IMR-90 (cell line): ENCODE results near the gene RNF224. TPM values are rescaled to one million over a fixed set of nuclear protein-coding genes. Genes with fewer than 3 reads are reported as not detected.

Source experiments
- ATAC-seq: fragments of 200-7000 bp; cut with Tn5 transposase; 2 replicates; pipeline ENCODE4 v1.9.1; 2020; ENCODE audit warnings: low read depth, mild to moderate bottlenecking, moderate library complexity
- BruUV-seq: library from RNA; stranded (reverse); fragments of 400-500 nt; replicated peaks from 2 replicates; lab custom pipeline; 2021; lab: Mats Ljungman, UMichigan
- CTCF ChIA-PET: fragments of 300-600 bp; formaldehyde crosslinking; extraction: SDS; loops from one replicate; lab custom pipeline; 2021; ENCODE audit warnings: antibody characterized with exemption; lab: Yijun Ruan, JAX
- POLR2A ChIA-PET: fragments of 300-600 bp; sonication (Branson Sonifier 250); formaldehyde crosslinking; loops from one replicate; lab custom pipeline; 2022; ENCODE audit warnings: antibody characterized with exemption; ENCODE audit not compliant: unreplicated experiment; lab: Charles Lee
- DNase-seq: peaks from one replicate; pipeline ENCODE4 v3.0.0; 2013
- H2AFZ ChIP-seq: replicated peaks from 2 replicates; pipeline ENCODE3; 2013; ENCODE audit warnings: low read length, mild to moderate bottlenecking; ENCODE audit not compliant: poor library complexity
- H2AK5ac ChIP-seq: 2 replicates; pipeline ENCODE4 v1.6.1; 2013; ENCODE audit warnings: low read depth, low read length, inconsistent platforms
- H2AK9ac ChIP-seq: replicated peaks from 2 replicates; pipeline ENCODE3; 2013; ENCODE audit warnings: mild to moderate bottlenecking, low read depth, low read length, moderate library complexity; ENCODE audit not compliant: poor library complexity
- H2BK120ac ChIP-seq: 2 replicates; pipeline ENCODE4 v1.6.1; 2013; ENCODE audit warnings: low read depth, low read length, inconsistent platforms
- H2BK15ac ChIP-seq: 3 replicates; pipeline ENCODE4 v1.6.1; 2013; ENCODE audit warnings: low read depth, low read length, inconsistent platforms
- H2BK20ac ChIP-seq: 2 replicates; pipeline ENCODE4 v1.6.1; 2013; ENCODE audit warnings: low read depth, mild to moderate bottlenecking, inconsistent platforms, low read length, moderate library complexity
- H2BK5ac ChIP-seq: 2 replicates; pipeline ENCODE4 v1.6.1; 2013; ENCODE audit warnings: mild to moderate bottlenecking, low read depth, low read length, inconsistent platforms; ENCODE audit not compliant: poor library complexity, severe bottlenecking
- H3K14ac ChIP-seq: replicated peaks from 2 replicates; pipeline ENCODE4 v1.6.1; 2013; ENCODE audit warnings: low read depth, low read length, inconsistent platforms
- H3K18ac ChIP-seq: 2 replicates; pipeline ENCODE4 v1.6.1; 2013; ENCODE audit warnings: low read depth, low read length, control low read depth
- H3K23ac ChIP-seq: 2 replicates; pipeline ENCODE4 v1.6.1; 2013; ENCODE audit warnings: low read depth, low read length, inconsistent platforms
- H3K27ac ChIP-seq: 2 replicates; pipeline ENCODE4 v1.5.1; 2013; ENCODE audit warnings: mild to moderate bottlenecking, control low read depth, low read length; ENCODE audit not compliant: insufficient read depth
- H3K27me3 ChIP-seq: 2 replicates; pipeline ENCODE4 v1.6.1; 2013; ENCODE audit warnings: low read length; ENCODE audit not compliant: control insufficient read depth, insufficient read depth
- H3K36me3 ChIP-seq: 2 replicates; pipeline ENCODE4 v1.6.1; 2013; ENCODE audit warnings: low read length, mixed read lengths; ENCODE audit not compliant: control insufficient read depth, insufficient read depth
- H3K4ac ChIP-seq: 2 replicates; pipeline ENCODE4 v1.6.1; 2013; ENCODE audit warnings: low read depth, low read length, inconsistent platforms
- H3K4me1 ChIP-seq: 2 replicates; pipeline ENCODE4 v1.6.1; 2013; ENCODE audit warnings: low read length, mixed read lengths; ENCODE audit not compliant: control insufficient read depth, insufficient read depth
- H3K4me2 ChIP-seq: 2 replicates; pipeline ENCODE4 v1.6.1; 2013; ENCODE audit warnings: low read depth, mild to moderate bottlenecking, control low read depth, low read length, moderate library complexity
- H3K4me3 ChIP-seq: 2 replicates; pipeline ENCODE4 v1.5.1; 2013; ENCODE audit warnings: low read depth, mild to moderate bottlenecking, control low read depth, low read length, moderate library complexity; ENCODE audit not compliant: insufficient read depth
- H3K56ac ChIP-seq: 2 replicates; pipeline ENCODE4 v1.6.1; 2013; ENCODE audit warnings: low read length, inconsistent platforms; ENCODE audit not compliant: insufficient read depth; ENCODE audit errors: extremely low read depth
- H3K79me1 ChIP-seq, 2 experiments: 2 replicates each; pipeline ENCODE4 v1.6.1; 2013; ENCODE audit warnings: low read length in 2 of 2, inconsistent platforms in 1 of 2, low read depth in 1 of 2
- H3K9ac ChIP-seq: 2 replicates; pipeline ENCODE4 v1.6.1; 2013; ENCODE audit warnings: low read depth, low read length, control low read depth
- H3K9me1 ChIP-seq: 2 replicates; pipeline ENCODE4 v1.6.1; 2013; ENCODE audit warnings: low read length, inconsistent platforms; ENCODE audit not compliant: insufficient read depth
- H3K9me3 ChIP-seq: 2 replicates; pipeline ENCODE4 v1.6.1; 2013; ENCODE audit warnings: low read length; ENCODE audit not compliant: control insufficient read depth, insufficient read depth
- H4K20me1 ChIP-seq: 2 replicates; pipeline ENCODE4 v1.6.1; 2013; ENCODE audit warnings: low read length, inconsistent platforms; ENCODE audit not compliant: insufficient read depth
- H4K5ac ChIP-seq: 2 replicates; pipeline ENCODE4 v1.6.1; 2013; ENCODE audit warnings: mild to moderate bottlenecking, low read depth, low read length, control low read depth
- H4K8ac ChIP-seq, 2 experiments: 2 replicates each; pipeline ENCODE4 v1.6.1; 2013; ENCODE audit warnings: low read depth in 2 of 2, low read length in 2 of 2, control low read depth in 1 of 2, inconsistent platforms in 1 of 2
- H4K91ac ChIP-seq: 2 replicates; pipeline ENCODE4 v1.6.1; 2013; ENCODE audit warnings: low read depth, low read length, inconsistent platforms; ENCODE audit not compliant: insufficient read depth
- BHLHE40 ChIP-seq: fragments of 150-350 bp; IDR thresholded peaks from 2 replicates; pipeline ENCODE4 v1.6.1; 2016; ENCODE audit warnings: mild to moderate bottlenecking, low read depth, low read length
- CEBPB ChIP-seq: IDR thresholded peaks from 2 replicates; pipeline ENCODE4 v1.6.1; 2012; ENCODE audit warnings: low read depth, low read length, improper control_type of control experiment
- CHD1 ChIP-seq: IDR thresholded peaks from 2 replicates; pipeline ENCODE4 v1.6.1; 2012; ENCODE audit warnings: low read depth, low read length, improper control_type of control experiment
- ELK1 ChIP-seq: fragments of 150-350 bp; IDR thresholded peaks from 2 replicates; pipeline ENCODE4 v1.6.1; 2016; ENCODE audit warnings: low read depth, mild to moderate bottlenecking, low read length, moderate library complexity, borderline replicate concordance
- FOS ChIP-seq: fragments of 150-350 bp; IDR thresholded peaks from 2 replicates; pipeline ENCODE4 v1.6.1; 2016; ENCODE audit warnings: low read depth, low read length
- MAFK ChIP-seq: IDR thresholded peaks from 2 replicates; pipeline ENCODE4 v1.6.1; 2012; ENCODE audit warnings: low read depth, low read length, improper control_type of control experiment
- MAZ ChIP-seq: IDR thresholded peaks from 2 replicates; pipeline ENCODE4 v1.6.1; 2012; ENCODE audit warnings: low read depth, mild to moderate bottlenecking, low read length, improper control_type of control experiment, moderate library complexity, borderline replicate concordance
- MXI1 ChIP-seq: IDR thresholded peaks from 2 replicates; pipeline ENCODE4 v1.6.1; 2012; ENCODE audit warnings: low read depth, mild to moderate bottlenecking, low read length, moderate library complexity, borderline replicate concordance
- NFE2L2 ChIP-seq: fragments of 150-350 bp; IDR thresholded peaks from 2 replicates; pipeline ENCODE4 v1.6.1; 2016; ENCODE audit warnings: low read depth, mild to moderate bottlenecking, low read length
- POLR2A ChIP-seq: IDR thresholded peaks from 2 replicates; pipeline ENCODE4 v1.6.1; 2012; ENCODE audit warnings: mild to moderate bottlenecking, low read depth, low read length
- RAD21 ChIP-seq: IDR thresholded peaks from 2 replicates; pipeline ENCODE4 v1.6.1; 2012; ENCODE audit warnings: low read length, improper control_type of control experiment
- RFX5 ChIP-seq: IDR thresholded peaks from 2 replicates; pipeline ENCODE4 v1.8.0; 2012; ENCODE audit warnings: low read depth, mild to moderate bottlenecking, low read length, moderate library complexity
- SMC3 ChIP-seq: fragments of 150-350 bp; IDR thresholded peaks from 2 replicates; pipeline ENCODE4 v1.6.1; 2016; ENCODE audit warnings: low read depth, mild to moderate bottlenecking, antibody characterized with exemption, low read length, moderate library complexity
- WGBS, 2 experiments: methylation state at CpG; one replicate each; pipeline versions ENCODE4 v1.1.5 to v1.1.7; 2013; ENCODE audit warnings: missing lambda C conversion rate in 2 of 2; ENCODE audit not compliant: insufficient read length in 1 of 2; ENCODE audit errors: extremely low coverage in 2 of 2; 5-methylcytosine and 5-hydroxymethylcytosine counted together
- dilution Hi-C: fragments of 300-500 bp; cut with HindIII; formaldehyde crosslinking; loops from one replicate; pipeline ENCODE4 v1.14.3; 2018; ENCODE audit warnings: low sequenced_read_pairs; ENCODE audit not compliant: unreplicated experiment
- in situ Hi-C: fragments of 300-500 bp; cut with MboI; formaldehyde crosslinking; loops from 3 replicates; pipeline ENCODE4 v1.14.3; 2019; ENCODE audit warnings: low sequenced_read_pairs, inconsistent platforms, mixed read lengths
- intact Hi-C: fragments of 100-400 bp; cut with micrococcal nuclease; formaldehyde crosslinking; loops from 2 replicates; pipeline ENCODE4 v1.10.0; 2022
- polyA plus RNA-seq, 3 experiments: library from polyadenylated mRNA; depleted of rRNA; stranded (reverse); fragments of >200 nt; gene quantifications; 2 replicates each; pipeline ENCODE4 v1.2.3, GENCODE V29; 2012; ENCODE audit warnings: low replicate concordance in 1 of 3
- total RNA-seq: library from RNA; depleted of rRNA; stranded (reverse); fragments of >200 nt; gene quantifications from 2 replicates; pipeline ENCODE4 v1.2.3, GENCODE V29; 2012
- TF ChIP-seq, protein P1 (sequence below): fragments of 150-350 bp; IDR thresholded peaks from 2 replicates; pipeline ENCODE4 v1.6.1; 2017; ENCODE audit warnings: mild to moderate bottlenecking, antibody characterized with exemption, low read length, low read depth
- TF ChIP-seq, protein P2 (sequence below): conservative IDR thresholded peaks from 2 replicates; pipeline ENCODE4 v1.5.1; 2012; ENCODE audit warnings: mild to moderate bottlenecking, low read depth, low read length, improper control_type of control experiment

Gene RNF224
- total and polyA plus RNA-seq, 2 of the 4 experiments (the other 2 are of a cell fraction): not detected

DNA sequence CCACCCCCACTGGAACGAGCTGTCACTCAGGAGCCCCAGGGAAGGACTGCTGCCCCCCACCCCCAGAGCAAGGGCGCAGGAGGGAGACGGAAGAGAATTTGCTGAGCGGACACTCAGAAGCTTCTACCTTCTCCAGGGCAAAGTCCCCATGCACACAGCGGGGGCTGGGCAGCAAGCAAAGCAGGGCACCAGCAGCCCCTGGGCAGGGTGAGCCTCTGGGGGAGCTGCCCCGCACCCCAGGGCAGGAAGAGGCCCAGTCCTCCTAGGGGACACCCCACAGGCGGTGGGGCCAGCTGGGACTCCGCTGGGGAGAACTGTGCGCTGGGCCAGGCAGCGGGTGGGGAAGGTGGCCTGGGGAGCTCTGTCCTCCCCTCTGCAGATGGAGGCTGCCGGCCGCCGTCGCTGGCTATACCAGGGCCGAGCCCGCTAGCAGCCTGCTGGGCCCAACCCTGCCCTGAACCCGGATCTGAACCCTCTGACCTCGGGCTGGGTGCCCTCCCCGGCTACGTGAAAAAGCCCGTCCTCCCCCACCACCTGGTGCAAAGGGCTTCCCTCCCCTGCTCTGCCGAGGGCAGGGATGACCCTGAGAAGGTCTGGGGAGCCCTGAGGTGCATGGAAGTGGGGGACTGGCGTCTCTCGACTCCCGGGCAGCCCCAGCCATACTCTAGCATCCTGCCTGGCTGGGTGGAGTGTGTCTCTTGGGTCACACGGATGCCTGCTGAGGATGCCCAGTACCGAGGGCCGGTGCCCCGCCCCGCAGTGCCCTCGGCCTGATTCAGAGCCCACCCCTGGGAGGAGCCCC is 2.8 kb downstream of the RNF224 start:
- ChIA-PET POLR2A (interaction anchor here (0.7 kb wide), 1 partner anchor 114 kb away, joined by 12 read pairs; no protein-coding TSS in a partner anchor), CTCF (no interaction called here)
- Histone ChIP-seq H3K79me1 (no peaks in the 10 kb centered on the region), H3K9me1 (no peaks in the 10 kb centered on the region), H3K18ac (no peak overlapping the region), H3K4me1 (peaks cover 2% of the 10 kb centered on the region; the same call in 1 of the 2 replicates), H3K27me3 (peaks cover 1% of the 10 kb centered on the region; the same call in 1 of the 2 replicates), H2AK9ac (no peak overlapping the region), H2AK5ac (no peak overlapping the region), H3K9me3 (no peaks in the 10 kb centered on the region), H3K14ac (no peak overlapping the region), H3K4me3 (no peak overlapping the region), H2BK20ac (no peak overlapping the region), H2BK120ac (no peak overlapping the region), H4K5ac (no peak overlapping the region), H3K27ac (no peak overlapping the region), H2BK5ac (no peak overlapping the region), H3K4me2 (no peak overlapping the region), H3K9ac (no peak overlapping the region), H3K36me3 (no peaks in the 10 kb centered on the region), H4K20me1 (no peaks in the 10 kb centered on the region), H4K8ac (no peak overlapping the region), H2AFZ (no peak overlapping the region), H3K4ac (no peak overlapping the region), H3K23ac (no peak overlapping the region), H3K56ac (no peak overlapping the region), H4K91ac (no peak overlapping the region), H2BK15ac (no peak overlapping the region)
- 61% methylated on average over 10 of the region's 31 CpGs; no CpG with 5 or more reads in 1 of the 2 experiments for WGBS, 2 experiments
- intact Hi-C loops: no loop called here
- in situ Hi-C loops: loop anchor here (5.0 kb wide), 1 partner anchor 108 kb away; no protein-coding TSS in a partner anchor
- dilution Hi-C loops: no loop called here
- DNase-seq (no peak), ATAC-seq (no peak)
- no TSS peak for BruUV-seq
- no peak for TF ChIP-seq RFX5
- TF ChIP-seq, protein P1, sequence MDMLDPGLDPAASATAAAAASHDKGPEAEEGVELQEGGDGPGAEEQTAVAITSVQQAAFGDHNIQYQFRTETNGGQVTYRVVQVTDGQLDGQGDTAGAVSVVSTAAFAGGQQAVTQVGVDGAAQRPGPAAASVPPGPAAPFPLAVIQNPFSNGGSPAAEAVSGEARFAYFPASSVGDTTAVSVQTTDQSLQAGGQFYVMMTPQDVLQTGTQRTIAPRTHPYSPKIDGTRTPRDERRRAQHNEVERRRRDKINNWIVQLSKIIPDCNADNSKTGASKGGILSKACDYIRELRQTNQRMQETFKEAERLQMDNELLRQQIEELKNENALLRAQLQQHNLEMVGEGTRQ: no peak
- no peak for TF ChIP-seq CEBPB
- no peak for TF ChIP-seq BHLHE40
- no peak for TF ChIP-seq SMC3
- TF ChIP-seq RAD21: no peak
- TF ChIP-seq CHD1: no peak
- TF ChIP-seq POLR2A: no peak
- TF ChIP-seq MAFK: no peak
- no peak for TF ChIP-seq MXI1
- TF ChIP-seq ELK1: no peak
- TF ChIP-seq, protein P2, sequence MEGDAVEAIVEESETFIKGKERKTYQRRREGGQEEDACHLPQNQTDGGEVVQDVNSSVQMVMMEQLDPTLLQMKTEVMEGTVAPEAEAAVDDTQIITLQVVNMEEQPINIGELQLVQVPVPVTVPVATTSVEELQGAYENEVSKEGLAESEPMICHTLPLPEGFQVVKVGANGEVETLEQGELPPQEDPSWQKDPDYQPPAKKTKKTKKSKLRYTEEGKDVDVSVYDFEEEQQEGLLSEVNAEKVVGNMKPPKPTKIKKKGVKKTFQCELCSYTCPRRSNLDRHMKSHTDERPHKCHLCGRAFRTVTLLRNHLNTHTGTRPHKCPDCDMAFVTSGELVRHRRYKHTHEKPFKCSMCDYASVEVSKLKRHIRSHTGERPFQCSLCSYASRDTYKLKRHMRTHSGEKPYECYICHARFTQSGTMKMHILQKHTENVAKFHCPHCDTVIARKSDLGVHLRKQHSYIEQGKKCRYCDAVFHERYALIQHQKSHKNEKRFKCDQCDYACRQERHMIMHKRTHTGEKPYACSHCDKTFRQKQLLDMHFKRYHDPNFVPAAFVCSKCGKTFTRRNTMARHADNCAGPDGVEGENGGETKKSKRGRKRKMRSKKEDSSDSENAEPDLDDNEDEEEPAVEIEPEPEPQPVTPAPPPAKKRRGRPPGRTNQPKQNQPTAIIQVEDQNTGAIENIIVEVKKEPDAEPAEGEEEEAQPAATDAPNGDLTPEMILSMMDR: no peak
- no peak for TF ChIP-seq NFE2L2
- no peak for TF ChIP-seq MAZ
- TF ChIP-seq FOS: no peak
